HepG2 (cell line): ENCODE results near the gene CLIC5. TPM values are rescaled to one million over a fixed set of nuclear protein-coding genes. Genes with fewer than 3 reads are reported as not detected.

Experiments
- ARNT ChIP-seq: fragments of 450-650 bp; IDR thresholded peaks from 2 replicates; pipeline ENCODE4 v1.6.1; 2017
- HMG20A ChIP-seq: IDR thresholded peaks from 2 replicates; pipeline ENCODE4 v1.6.1; 2016; ENCODE audit warnings: borderline replicate concordance
- IRX3 ChIP-seq: sonication (generic); formaldehyde crosslinking; IDR thresholded peaks from 2 replicates; pipeline ENCODE4 v1.8.1; 2023; ENCODE audit warnings: mild to moderate bottlenecking, low read depth, missing genetic modification reagents, borderline replicate concordance
- KLF11 ChIP-seq: IDR thresholded peaks from 2 replicates; pipeline ENCODE4 v1.6.1; 2016; ENCODE audit warnings: missing compliant biosample characterization
- SRY ChIP-seq: sonication (generic); formaldehyde crosslinking; IDR thresholded peaks from 2 replicates; pipeline ENCODE4 v1.8.0; 2022; ENCODE audit warnings: mild to moderate bottlenecking, missing genetic modification reagents
- ZNF225 ChIP-seq: sonication (generic); formaldehyde crosslinking; IDR thresholded peaks from 2 replicates; pipeline ENCODE4 v1.4.0; 2020; ENCODE audit warnings: mild to moderate bottlenecking, missing genetic modification reagents
- ZNF432 ChIP-seq: sonication (generic); formaldehyde crosslinking; IDR thresholded peaks from 2 replicates; pipeline ENCODE4 v1.5.0; 2020; ENCODE audit warnings: missing genetic modification reagents, mild to moderate bottlenecking, borderline replicate concordance
- ZNF614 ChIP-seq: IDR thresholded peaks from 2 replicates; pipeline ENCODE4 v1.6.1; 2018; ENCODE audit warnings: missing biosample characterization, missing genetic modification reagents, inconsistent platforms, borderline replicate concordance
- ZNF619 ChIP-seq: sonication (generic); formaldehyde crosslinking; IDR thresholded peaks from 2 replicates; pipeline ENCODE4 v1.4.0; 2020; ENCODE audit warnings: mild to moderate bottlenecking, missing genetic modification reagents
- ZNF709 ChIP-seq: sonication (generic); formaldehyde crosslinking; IDR thresholded peaks from 2 replicates; pipeline ENCODE4 v1.5.0; 2020; ENCODE audit warnings: mild to moderate bottlenecking, missing genetic modification reagents
- ZNF879 ChIP-seq: sonication (generic); formaldehyde crosslinking; IDR thresholded peaks from 2 replicates; pipeline ENCODE4 v1.8.1; 2023; ENCODE audit warnings: missing genetic modification reagents
- polyA plus RNA-seq, 8 experiments: library from polyadenylated mRNA; depleted of rRNA in 3 of 8; stranded (reverse) in 7 of 8; unstranded in 1 of 8; fragments of >200 nt; fragmentation: Illumina TruSeq in 4 of 8; extraction: Trizol in 4 of 8; gene quantifications; 2 replicates each; pipeline versions ENCODE4 v1.2.1 to v1.2.3, GENCODE V29; 2011 to 2016; ENCODE audit warnings: low read depth in 4 of 8, missing spikeins in 1 of 8, mixed read lengths in 1 of 8; ENCODE audit not compliant: insufficient read depth in 1 of 8
- total RNA-seq, 5 experiments: library from RNA; depleted of rRNA; stranded (reverse); fragments of >200 nt; fragmentation: Illumina TruSeq; extraction: Trizol; gene quantifications; 2 replicates each; pipeline ENCODE4 v1.2.3, GENCODE V29; 2016; ENCODE audit warnings: low read depth in 1 of 5
- TF ChIP-seq, protein P1 (sequence below): sonication (generic); formaldehyde crosslinking; IDR thresholded peaks from 2 replicates; pipeline ENCODE4 v1.4.0; 2020; ENCODE audit warnings: missing genetic modification reagents
- TF ChIP-seq, protein P2 (sequence below): sonication (generic); formaldehyde crosslinking; IDR thresholded peaks from 2 replicates; pipeline ENCODE4 v1.4.0; 2020; ENCODE audit warnings: mild to moderate bottlenecking, missing genetic modification reagents
- TF ChIP-seq, protein P3 (sequence below), 2 experiments: sonication (generic) in 1 of 2; formaldehyde crosslinking in 1 of 2; IDR thresholded peaks; 2 replicates each; pipeline versions ENCODE4 v1.5.1 to v1.6.1; 2011 to 2020; ENCODE audit warnings: borderline replicate concordance in 1 of 2, low read depth in 1 of 2, low read length in 1 of 2, mild to moderate bottlenecking in 1 of 2, missing genetic modification reagents in 1 of 2, moderate library complexity in 1 of 2
- TF ChIP-seq, protein P4 (sequence below): IDR thresholded peaks from 2 replicates; pipeline ENCODE4 v1.6.1; 2016; ENCODE audit warnings: missing compliant biosample characterization, missing genetic modification reagents, borderline replicate concordance
- TF ChIP-seq, protein P5 (sequence below): sonication (generic); formaldehyde crosslinking; IDR thresholded peaks from 2 replicates; pipeline ENCODE4 v1.4.0; 2020; ENCODE audit warnings: missing genetic modification reagents

Gene CLIC5
- total and polyA plus RNA-seq, 2 of the 13 experiments (the other 11 are each of a cell fraction or from before 2014, with no cell fraction given): not detected

DNA sequence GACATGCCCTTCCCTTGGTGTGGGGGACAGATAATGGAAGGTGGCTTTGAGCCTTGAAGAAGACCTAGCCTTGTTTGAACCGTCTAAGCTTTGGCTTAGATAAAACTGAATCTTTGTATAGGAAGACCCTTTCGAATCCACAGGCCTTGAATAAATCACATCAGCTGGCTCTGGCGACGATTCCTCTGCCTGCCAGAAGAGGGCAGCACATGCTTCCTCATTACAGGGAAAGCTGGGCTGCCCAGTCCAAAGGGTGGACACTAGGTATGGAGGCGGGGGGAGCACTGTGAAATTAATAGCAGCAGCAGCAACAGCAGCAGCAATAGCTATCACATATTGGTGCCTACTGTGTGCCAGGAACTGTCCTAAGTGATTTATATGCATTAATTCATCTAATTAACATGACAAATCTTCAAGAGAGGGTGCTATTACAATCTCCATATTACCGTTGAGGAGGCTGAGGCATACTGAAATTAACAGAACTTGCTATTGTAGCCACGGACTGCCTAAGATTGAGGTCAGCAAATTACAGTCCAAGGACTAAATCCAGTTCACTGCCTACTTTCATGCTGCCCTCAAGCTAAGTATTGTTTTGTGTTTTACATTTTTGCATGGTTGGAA is 85.1 kb downstream of the CLIC5 start (continued):
- TF ChIP-seq, protein P1, sequence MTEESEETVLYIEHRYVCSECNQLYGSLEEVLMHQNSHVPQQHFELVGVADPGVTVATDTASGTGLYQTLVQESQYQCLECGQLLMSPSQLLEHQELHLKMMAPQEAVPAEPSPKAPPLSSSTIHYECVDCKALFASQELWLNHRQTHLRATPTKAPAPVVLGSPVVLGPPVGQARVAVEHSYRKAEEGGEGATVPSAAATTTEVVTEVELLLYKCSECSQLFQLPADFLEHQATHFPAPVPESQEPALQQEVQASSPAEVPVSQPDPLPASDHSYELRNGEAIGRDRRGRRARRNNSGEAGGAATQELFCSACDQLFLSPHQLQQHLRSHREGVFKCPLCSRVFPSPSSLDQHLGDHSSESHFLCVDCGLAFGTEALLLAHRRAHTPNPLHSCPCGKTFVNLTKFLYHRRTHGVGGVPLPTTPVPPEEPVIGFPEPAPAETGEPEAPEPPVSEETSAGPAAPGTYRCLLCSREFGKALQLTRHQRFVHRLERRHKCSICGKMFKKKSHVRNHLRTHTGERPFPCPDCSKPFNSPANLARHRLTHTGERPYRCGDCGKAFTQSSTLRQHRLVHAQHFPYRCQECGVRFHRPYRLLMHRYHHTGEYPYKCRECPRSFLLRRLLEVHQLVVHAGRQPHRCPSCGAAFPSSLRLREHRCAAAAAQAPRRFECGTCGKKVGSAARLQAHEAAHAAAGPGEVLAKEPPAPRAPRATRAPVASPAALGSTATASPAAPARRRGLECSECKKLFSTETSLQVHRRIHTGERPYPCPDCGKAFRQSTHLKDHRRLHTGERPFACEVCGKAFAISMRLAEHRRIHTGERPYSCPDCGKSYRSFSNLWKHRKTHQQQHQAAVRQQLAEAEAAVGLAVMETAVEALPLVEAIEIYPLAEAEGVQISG (CRISPR knock-in tag): peak; percentile 32; the same call in 1 of the 2 replicates
- TF ChIP-seq, protein P2, sequence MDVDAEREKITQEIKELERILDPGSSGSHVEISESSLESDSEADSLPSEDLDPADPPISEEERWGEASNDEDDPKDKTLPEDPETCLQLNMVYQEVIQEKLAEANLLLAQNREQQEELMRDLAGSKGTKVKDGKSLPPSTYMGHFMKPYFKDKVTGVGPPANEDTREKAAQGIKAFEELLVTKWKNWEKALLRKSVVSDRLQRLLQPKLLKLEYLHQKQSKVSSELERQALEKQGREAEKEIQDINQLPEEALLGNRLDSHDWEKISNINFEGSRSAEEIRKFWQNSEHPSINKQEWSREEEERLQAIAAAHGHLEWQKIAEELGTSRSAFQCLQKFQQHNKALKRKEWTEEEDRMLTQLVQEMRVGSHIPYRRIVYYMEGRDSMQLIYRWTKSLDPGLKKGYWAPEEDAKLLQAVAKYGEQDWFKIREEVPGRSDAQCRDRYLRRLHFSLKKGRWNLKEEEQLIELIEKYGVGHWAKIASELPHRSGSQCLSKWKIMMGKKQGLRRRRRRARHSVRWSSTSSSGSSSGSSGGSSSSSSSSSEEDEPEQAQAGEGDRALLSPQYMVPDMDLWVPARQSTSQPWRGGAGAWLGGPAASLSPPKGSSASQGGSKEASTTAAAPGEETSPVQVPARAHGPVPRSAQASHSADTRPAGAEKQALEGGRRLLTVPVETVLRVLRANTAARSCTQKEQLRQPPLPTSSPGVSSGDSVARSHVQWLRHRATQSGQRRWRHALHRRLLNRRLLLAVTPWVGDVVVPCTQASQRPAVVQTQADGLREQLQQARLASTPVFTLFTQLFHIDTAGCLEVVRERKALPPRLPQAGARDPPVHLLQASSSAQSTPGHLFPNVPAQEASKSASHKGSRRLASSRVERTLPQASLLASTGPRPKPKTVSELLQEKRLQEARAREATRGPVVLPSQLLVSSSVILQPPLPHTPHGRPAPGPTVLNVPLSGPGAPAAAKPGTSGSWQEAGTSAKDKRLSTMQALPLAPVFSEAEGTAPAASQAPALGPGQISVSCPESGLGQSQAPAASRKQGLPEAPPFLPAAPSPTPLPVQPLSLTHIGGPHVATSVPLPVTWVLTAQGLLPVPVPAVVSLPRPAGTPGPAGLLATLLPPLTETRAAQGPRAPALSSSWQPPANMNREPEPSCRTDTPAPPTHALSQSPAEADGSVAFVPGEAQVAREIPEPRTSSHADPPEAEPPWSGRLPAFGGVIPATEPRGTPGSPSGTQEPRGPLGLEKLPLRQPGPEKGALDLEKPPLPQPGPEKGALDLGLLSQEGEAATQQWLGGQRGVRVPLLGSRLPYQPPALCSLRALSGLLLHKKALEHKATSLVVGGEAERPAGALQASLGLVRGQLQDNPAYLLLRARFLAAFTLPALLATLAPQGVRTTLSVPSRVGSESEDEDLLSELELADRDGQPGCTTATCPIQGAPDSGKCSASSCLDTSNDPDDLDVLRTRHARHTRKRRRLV (CRISPR knock-in tag): no peak
- no peak for TF ChIP-seq KLF11 (CRISPR knock-in tag)
- no peak for TF ChIP-seq ZNF225 (CRISPR knock-in tag)
- no peak for TF ChIP-seq HMG20A (CRISPR knock-in tag)
- TF ChIP-seq, protein P3, sequence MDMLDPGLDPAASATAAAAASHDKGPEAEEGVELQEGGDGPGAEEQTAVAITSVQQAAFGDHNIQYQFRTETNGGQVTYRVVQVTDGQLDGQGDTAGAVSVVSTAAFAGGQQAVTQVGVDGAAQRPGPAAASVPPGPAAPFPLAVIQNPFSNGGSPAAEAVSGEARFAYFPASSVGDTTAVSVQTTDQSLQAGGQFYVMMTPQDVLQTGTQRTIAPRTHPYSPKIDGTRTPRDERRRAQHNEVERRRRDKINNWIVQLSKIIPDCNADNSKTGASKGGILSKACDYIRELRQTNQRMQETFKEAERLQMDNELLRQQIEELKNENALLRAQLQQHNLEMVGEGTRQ (IDR thresholded peaks at IDR 0.05; ENCODE audit: low read depth, low read length): no peak
- TF ChIP-seq, protein P3 (CRISPR knock-in tag; IDR thresholded peaks at IDR 0.05; ENCODE audit: borderline replicate concordance): no peak
- TF ChIP-seq, protein P4, sequence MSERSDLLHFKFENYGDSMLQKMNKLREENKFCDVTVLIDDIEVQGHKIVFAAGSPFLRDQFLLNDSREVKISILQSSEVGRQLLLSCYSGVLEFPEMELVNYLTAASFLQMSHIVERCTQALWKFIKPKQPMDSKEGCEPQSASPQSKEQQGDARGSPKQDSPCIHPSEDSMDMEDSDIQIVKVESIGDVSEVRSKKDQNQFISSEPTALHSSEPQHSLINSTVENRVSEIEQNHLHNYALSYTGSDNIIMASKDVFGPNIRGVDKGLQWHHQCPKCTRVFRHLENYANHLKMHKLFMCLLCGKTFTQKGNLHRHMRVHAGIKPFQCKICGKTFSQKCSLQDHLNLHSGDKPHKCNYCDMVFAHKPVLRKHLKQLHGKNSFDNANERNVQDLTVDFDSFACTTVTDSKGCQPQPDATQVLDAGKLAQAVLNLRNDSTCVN (CRISPR knock-in tag): no peak
- no peak for TF ChIP-seq ZNF432 (CRISPR knock-in tag)
- no peak for TF ChIP-seq ARNT
- no peak for TF ChIP-seq IRX3
- TF ChIP-seq ZNF709 (CRISPR knock-in tag): no peak
- TF ChIP-seq SRY (CRISPR knock-in tag): no peak
- no peak for TF ChIP-seq ZNF879
- TF ChIP-seq, protein P5, sequence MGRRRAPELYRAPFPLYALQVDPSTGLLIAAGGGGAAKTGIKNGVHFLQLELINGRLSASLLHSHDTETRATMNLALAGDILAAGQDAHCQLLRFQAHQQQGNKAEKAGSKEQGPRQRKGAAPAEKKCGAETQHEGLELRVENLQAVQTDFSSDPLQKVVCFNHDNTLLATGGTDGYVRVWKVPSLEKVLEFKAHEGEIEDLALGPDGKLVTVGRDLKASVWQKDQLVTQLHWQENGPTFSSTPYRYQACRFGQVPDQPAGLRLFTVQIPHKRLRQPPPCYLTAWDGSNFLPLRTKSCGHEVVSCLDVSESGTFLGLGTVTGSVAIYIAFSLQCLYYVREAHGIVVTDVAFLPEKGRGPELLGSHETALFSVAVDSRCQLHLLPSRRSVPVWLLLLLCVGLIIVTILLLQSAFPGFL: no peak
- no peak for TF ChIP-seq ZNF619 (CRISPR knock-in tag)
- TF ChIP-seq ZNF614 (CRISPR knock-in tag): 0 out of 2 replicates have a peak, but pooled peaks have one; percentile 21
